BLaER1 (cell line): ENCODE results near the gene MAN2A1.

Source experiments
- H3K27ac ChIP-seq: shearing (Covaris generic); formaldehyde crosslinking; 2 replicates; pipeline ENCODE4 v1.8.1; 2022
- H3K27me3 ChIP-seq: shearing (Covaris generic); formaldehyde crosslinking; 2 replicates; pipeline ENCODE4 v1.8.1; 2022
- H3K36me3 ChIP-seq: shearing (Covaris generic); formaldehyde crosslinking; 2 replicates; pipeline ENCODE4 v1.8.1; 2022
- H3K4me1 ChIP-seq: shearing (Covaris generic); formaldehyde crosslinking; 2 replicates; pipeline ENCODE4 v1.8.1; 2022
- H3K4me2 ChIP-seq: shearing (Covaris generic); formaldehyde crosslinking; 2 replicates; pipeline ENCODE4 v1.8.1; 2022
- H3K4me3 ChIP-seq: shearing (Covaris generic); formaldehyde crosslinking; 2 replicates; pipeline ENCODE4 v1.8.1; 2022
- H3K9ac ChIP-seq: shearing (Covaris generic); formaldehyde crosslinking; 2 replicates; pipeline ENCODE4 v1.8.1; 2022
- H3K9me3 ChIP-seq: shearing (Covaris generic); formaldehyde crosslinking; 2 replicates; pipeline ENCODE4 v1.8.1; 2022
- H4K20me1 ChIP-seq: shearing (Covaris generic); formaldehyde crosslinking; 2 replicates; pipeline ENCODE4 v1.8.1; 2022
- Cebpa-rat ChIP-seq: shearing (Covaris generic); IDR thresholded peaks from 2 replicates; pipeline ENCODE4 v1.8.1; 2022

MAN2A1 gene

GRCh38 chr5:109833946-109834345 lies 144.2 kb downstream of the MAN2A1 start:
- H3K27ac ChIP-seq, result no peak overlapping the region
- peaks cover 20% of the 10 kb centered on the region for H3K9me3 ChIP-seq
- H3K4me2 ChIP-seq, result no peak overlapping the region
- no peak for TF ChIP-seq Cebpa-rat
- no peak overlapping the region for H3K9ac ChIP-seq
- H3K36me3 ChIP-seq, result peaks cover 54% of the 10 kb centered on the region
- no peaks in the 10 kb centered on the region for H3K4me1 ChIP-seq
- no peak overlapping the region for H3K4me3 ChIP-seq
- H3K27me3 ChIP-seq, result no peaks in the 10 kb centered on the region
- H4K20me1 ChIP-seq, result no peaks in the 10 kb centered on the region

GRCh38 chr5:109836280-109836679 lies 146.6 kb downstream of the MAN2A1 start:
- no peaks in the 10 kb centered on the region for H3K4me1 ChIP-seq
- TF ChIP-seq Cebpa-rat, result no peak
- peaks cover 13% of the 10 kb centered on the region for H3K9me3 ChIP-seq
- no peaks in the 10 kb centered on the region for H3K27me3 ChIP-seq
- H3K36me3 ChIP-seq, result peaks cover 63% of the 10 kb centered on the region
- H3K4me2 ChIP-seq, result no peak overlapping the region
- no peaks in the 10 kb centered on the region for H4K20me1 ChIP-seq
- no peak overlapping the region for H3K9ac ChIP-seq
- H3K27ac ChIP-seq, result no peak overlapping the region
- H3K4me3 ChIP-seq, result no peak overlapping the region

- Histone ChIP-seq H3K9me3 (peaks cover 11% of the 10 kb centered on the region), H3K4me3 (no peak overlapping the region), H3K9ac (no peak overlapping the region), H3K4me2 (no peak overlapping the region), H3K27ac (no peak overlapping the region), H3K36me3 (peaks cover 59% of the 10 kb centered on the region), H3K27me3 (no peaks in the 10 kb centered on the region), H4K20me1 (no peaks in the 10 kb centered on the region), H3K4me1 (no peaks in the 10 kb centered on the region)
- no peak; the same call in 1 of the 2 replicates for TF ChIP-seq Cebpa-rat
These were observed 147.6 kb downstream of the MAN2A1 start for GRCh38 chr5:109837231-109837861.

GRCh38 chr5:109838157-109838556 lies 148.4 kb downstream of the MAN2A1 start:
- no peak overlapping the region for H3K27ac ChIP-seq
- H3K4me3 ChIP-seq, result no peak overlapping the region
- no peak overlapping the region for H3K9ac ChIP-seq
- H3K36me3 ChIP-seq, result peaks cover 58% of the 10 kb centered on the region
- no peak for TF ChIP-seq Cebpa-rat
- peaks cover 9% of the 10 kb centered on the region for H3K9me3 ChIP-seq
- H3K4me1 ChIP-seq, result no peaks in the 10 kb centered on the region
- no peaks in the 10 kb centered on the region for H3K27me3 ChIP-seq
- no peak overlapping the region for H3K4me2 ChIP-seq
- H4K20me1 ChIP-seq, result no peaks in the 10 kb centered on the region

GRCh38 chr5:109844148-109844547 lies 154.4 kb downstream of the MAN2A1 start:
- no peaks in the 10 kb centered on the region for H3K27me3 ChIP-seq
- H3K4me2 ChIP-seq, result no peak overlapping the region
- H3K4me1 ChIP-seq, result no peaks in the 10 kb centered on the region
- H3K4me3 ChIP-seq, result no peak overlapping the region
- no peak for TF ChIP-seq Cebpa-rat
- H3K9me3 ChIP-seq, result peaks cover 8% of the 10 kb centered on the region
- H3K9ac ChIP-seq, result no peak overlapping the region
- peaks cover 72% of the 10 kb centered on the region for H3K36me3 ChIP-seq
- no peak overlapping the region for H3K27ac ChIP-seq
- H4K20me1 ChIP-seq, result no peaks in the 10 kb centered on the region

GRCh38 chr5:109844695-109845094 lies 155.0 kb downstream of the MAN2A1 start:
- no peak overlapping the region for H3K27ac ChIP-seq
- no peak overlapping the region for H3K4me2 ChIP-seq
- peaks cover 72% of the 10 kb centered on the region for H3K36me3 ChIP-seq
- H3K4me3 ChIP-seq, result no peak overlapping the region
- no peak for TF ChIP-seq Cebpa-rat
- peaks cover 8% of the 10 kb centered on the region for H3K9me3 ChIP-seq
- no peaks in the 10 kb centered on the region for H3K27me3 ChIP-seq
- H4K20me1 ChIP-seq, result no peaks in the 10 kb centered on the region
- H3K9ac ChIP-seq, result no peak overlapping the region
- H3K4me1 ChIP-seq, result no peaks in the 10 kb centered on the region

- H4K20me1 ChIP-seq, result no peaks in the 10 kb centered on the region
- H3K4me3 ChIP-seq, result no peak overlapping the region
- H3K4me1 ChIP-seq, result no peaks in the 10 kb centered on the region
- H3K9me3 ChIP-seq, result peaks cover 2% of the 10 kb centered on the region
- H3K36me3 ChIP-seq, result peaks cover 74% of the 10 kb centered on the region
- H3K9ac ChIP-seq, result no peak overlapping the region
- H3K4me2 ChIP-seq, result no peak overlapping the region
- no peak for TF ChIP-seq Cebpa-rat
- H3K27me3 ChIP-seq, result no peaks in the 10 kb centered on the region
- no peak overlapping the region for H3K27ac ChIP-seq
These were observed 158.4 kb downstream of the MAN2A1 start for GRCh38 chr5:109848130-109848529.

- Histone ChIP-seq H3K4me2 (no peak overlapping the region), H4K20me1 (no peaks in the 10 kb centered on the region), H3K4me3 (no peak overlapping the region), H3K9ac (no peak overlapping the region), H3K4me1 (no peaks in the 10 kb centered on the region), H3K27me3 (no peaks in the 10 kb centered on the region), H3K9me3 (no peaks in the 10 kb centered on the region), H3K27ac (no peak overlapping the region), H3K36me3 (peaks cover 69% of the 10 kb centered on the region)
- TF ChIP-seq Cebpa-rat, result no peak
These were observed 159.9 kb downstream of the MAN2A1 start for GRCh38 chr5:109849478-109850088.

- Histone ChIP-seq H3K27ac (no peak overlapping the region), H3K9ac (no peak overlapping the region), H4K20me1 (no peaks in the 10 kb centered on the region), H3K9me3 (no peaks in the 10 kb centered on the region), H3K4me3 (no peak overlapping the region), H3K4me1 (no peaks in the 10 kb centered on the region), H3K36me3 (peaks cover 68% of the 10 kb centered on the region), H3K27me3 (no peaks in the 10 kb centered on the region), H3K4me2 (no peak overlapping the region)
- no peak for TF ChIP-seq Cebpa-rat
These were observed 162.8 kb downstream of the MAN2A1 start for GRCh38 chr5:109852371-109853155.

GRCh38 chr5:109853377-109853776 lies 163.7 kb downstream of the MAN2A1 start:
- H3K27me3 ChIP-seq, result no peaks in the 10 kb centered on the region
- H3K4me3 ChIP-seq, result no peak overlapping the region
- H3K27ac ChIP-seq, result no peak overlapping the region
- TF ChIP-seq Cebpa-rat, result no peak
- no peaks in the 10 kb centered on the region for H4K20me1 ChIP-seq
- no peaks in the 10 kb centered on the region for H3K4me1 ChIP-seq
- H3K9ac ChIP-seq, result no peak overlapping the region
- no peak overlapping the region for H3K4me2 ChIP-seq
- H3K9me3 ChIP-seq, result no peaks in the 10 kb centered on the region
- peaks cover 71% of the 10 kb centered on the region for H3K36me3 ChIP-seq
